NCI-H1417 (cell line): ENCODE measurements around the gene AJAP1.
"Not testable (repeated sequence)": the region's sequence is repeated elsewhere in the genome, so short reads cannot be mapped to it uniquely, and the experiment has no call there.

ENCODE experiments used
- DNase-seq, 3 experiments: peaks; one replicate each; lab custom pipeline; 2025; lab: John Stamatoyannopoulos, UW

The AJAP1 gene, protein sequence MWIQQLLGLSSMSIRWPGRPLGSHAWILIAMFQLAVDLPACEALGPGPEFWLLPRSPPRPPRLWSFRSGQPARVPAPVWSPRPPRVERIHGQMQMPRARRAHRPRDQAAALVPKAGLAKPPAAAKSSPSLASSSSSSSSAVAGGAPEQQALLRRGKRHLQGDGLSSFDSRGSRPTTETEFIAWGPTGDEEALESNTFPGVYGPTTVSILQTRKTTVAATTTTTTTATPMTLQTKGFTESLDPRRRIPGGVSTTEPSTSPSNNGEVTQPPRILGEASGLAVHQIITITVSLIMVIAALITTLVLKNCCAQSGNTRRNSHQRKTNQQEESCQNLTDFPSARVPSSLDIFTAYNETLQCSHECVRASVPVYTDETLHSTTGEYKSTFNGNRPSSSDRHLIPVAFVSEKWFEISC

GRCh38 chr1:4653796-4654725 lies at the start of gene AJAP1:
AJAP1 (plus strand) TSS chr1:4654609; CDS start chr1:4655426, 817 bp downstream.
- DNase-seq, result no peak

GRCh38 chr1:4605158-4605557 lies 49.3 kb upstream of the AJAP1 start:
- DNase-seq, result no peak

- no peak for DNase-seq
Observed at GRCh38 chr1:4611563-4612341, 42.7 kb upstream of the AJAP1 start.

DNA sequence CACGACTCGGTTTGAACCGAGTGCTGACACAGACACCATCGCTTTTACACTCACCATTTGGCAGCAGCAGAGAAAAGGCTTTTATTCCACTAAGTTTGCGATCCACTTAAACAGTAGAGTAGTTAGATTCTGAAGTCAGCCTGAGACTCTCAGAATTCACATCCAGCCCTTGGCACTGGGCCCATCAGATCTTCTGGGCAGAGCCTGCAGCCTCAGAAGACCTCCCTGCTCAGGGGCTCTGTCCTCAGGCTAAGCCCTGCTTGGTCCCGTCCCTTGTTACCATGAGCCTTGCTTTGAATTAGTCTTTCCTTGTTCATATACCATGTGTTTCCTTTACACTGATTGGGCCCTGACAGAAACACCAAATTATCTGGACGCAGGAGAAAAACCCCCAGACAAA lies 41.4 kb upstream of the AJAP1 start:
- no peak for DNase-seq

DNA sequence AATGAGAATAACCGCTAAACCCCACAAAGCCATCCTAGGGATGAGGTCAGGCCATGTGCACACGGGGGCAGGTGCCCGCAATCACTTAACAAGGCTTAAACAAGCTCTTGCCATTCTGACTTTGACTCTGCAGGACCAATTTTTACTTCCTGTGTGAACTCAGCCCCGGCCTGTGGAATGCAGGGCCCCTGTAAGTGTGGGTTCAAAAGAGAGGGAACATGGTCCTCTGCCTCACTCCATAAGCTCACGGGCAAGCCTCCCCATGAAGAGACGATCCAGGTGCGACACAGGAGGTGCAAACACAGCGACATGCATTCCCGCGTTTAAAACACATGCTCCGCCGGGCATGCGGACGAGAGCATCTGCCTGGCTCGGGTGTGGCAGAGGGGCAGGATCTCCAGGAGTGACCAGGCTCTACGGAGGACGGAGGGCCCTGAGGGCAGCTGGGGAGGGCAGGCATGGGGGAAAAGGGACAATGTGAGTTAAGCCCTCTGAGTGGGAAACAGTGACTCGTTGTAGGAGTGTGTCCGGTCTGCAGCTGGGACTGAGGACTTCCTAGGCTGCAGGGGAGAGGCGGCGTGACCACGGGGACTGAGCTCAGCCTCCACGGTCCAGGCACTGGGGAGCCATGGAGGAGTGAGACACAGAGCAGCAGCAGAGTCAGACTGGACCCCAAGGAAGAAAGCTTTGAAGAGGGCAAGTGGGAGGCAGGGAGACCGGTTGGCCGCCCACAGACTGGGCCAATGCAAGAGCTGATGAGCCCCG lies 40.6 kb upstream of the AJAP1 start:
- DNase-seq, result no peak

DNA sequence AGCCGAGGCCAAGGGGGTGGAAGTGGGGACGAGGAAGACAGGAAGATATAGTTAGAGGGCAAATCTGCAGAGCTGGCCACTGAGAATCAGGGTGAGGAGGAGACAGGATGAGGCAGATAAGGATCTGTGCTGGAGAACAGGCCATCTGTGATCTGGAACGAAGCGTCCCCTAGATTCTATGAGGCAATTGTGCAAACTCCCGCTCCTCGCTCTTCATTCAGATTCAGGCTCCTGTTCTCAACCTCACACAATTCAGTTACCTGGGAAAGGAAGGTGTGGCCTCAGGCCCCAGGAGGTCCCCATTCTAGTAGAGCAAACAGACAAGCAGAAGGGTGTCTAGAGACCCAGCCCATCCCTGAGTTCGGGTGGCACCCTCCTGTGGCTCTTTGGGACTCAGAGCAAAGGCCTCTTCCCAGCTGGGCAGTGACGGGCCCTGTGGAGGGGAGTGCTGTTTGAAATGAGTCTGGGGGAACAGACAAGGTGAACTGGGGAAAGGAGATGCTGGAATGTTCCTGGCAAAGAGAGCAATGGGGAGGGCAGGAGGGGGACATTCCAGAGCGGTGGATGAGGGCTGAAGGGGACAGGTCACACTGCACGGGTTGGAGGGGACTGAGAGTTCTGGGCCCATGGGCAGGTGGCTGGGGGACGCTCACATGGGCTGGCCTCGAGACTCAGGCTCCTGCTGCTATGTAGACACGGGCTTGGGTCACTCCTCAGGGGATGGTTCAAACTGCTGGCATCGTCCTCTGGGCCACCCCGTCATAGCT lies 39.9 kb upstream of the AJAP1 start:
- DNase-seq, result no peak

- DNase-seq, result peak in 1 of 3 experiments; percentile 5
Observed at GRCh38 chr1:4615138-4615470, 39.3 kb upstream of the AJAP1 start.

- no peak for DNase-seq
Observed at GRCh38 chr1:4615501-4615900, 38.9 kb upstream of the AJAP1 start.

DNA sequence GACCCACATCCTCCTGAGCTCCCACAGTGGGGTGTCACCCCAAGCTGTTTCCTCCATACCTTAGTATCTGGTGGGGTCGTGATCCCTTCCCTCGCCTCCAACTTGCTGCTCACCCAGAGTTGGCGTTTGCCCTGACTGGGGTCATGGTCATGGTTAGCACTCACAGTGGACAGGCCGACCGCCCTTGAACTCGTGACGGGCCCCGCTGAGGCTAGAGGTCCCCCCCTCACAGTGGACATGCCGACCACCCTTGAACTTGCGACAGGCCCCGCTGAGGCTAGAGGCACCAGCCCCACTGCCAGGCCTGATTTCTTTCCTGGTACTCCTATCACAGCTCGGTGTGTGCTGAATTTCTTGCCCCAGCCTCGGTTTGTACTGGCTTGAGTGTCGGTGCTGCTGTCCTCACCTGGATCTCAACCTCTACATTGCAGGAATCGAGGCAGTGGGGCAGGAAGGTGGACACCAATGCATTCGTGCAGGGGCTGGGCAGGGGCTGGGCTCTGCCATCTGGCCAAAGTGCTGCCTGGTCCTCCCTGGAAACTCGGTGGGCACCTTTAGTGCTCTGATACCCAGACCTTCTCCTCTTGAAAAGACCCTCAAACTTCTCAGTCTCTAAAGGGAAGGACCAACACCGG lies 37.5 kb upstream of the AJAP1 start:
- DNase-seq, result no peak

DNA sequence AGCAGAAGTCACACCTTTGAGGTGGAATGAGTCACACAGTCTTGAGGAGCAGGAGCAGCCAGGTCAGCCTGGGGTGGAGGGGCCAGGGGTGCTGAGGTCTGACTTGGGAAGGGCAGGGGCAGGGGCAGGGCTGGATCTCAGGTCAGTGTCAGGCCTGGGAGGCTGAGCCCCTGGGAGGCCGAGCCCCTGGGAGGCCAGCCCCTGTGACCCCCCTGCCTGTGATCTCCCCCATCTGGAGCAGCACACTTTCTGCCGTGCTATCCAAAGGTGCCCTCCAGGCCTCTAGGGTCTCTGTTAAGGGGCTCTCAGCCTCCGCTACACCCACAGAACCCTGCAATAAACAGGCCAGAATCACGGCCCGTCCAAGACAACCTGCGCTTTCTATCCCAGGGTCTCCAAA lies 36.9 kb upstream of the AJAP1 start:
- DNase-seq, result no peak

GRCh38 chr1:4618827-4619226 lies 35.6 kb upstream of the AJAP1 start:
- not testable (repeated sequence) for DNase-seq

- no peak for DNase-seq
Observed at GRCh38 chr1:4621646-4622045, 32.8 kb upstream of the AJAP1 start.

GRCh38 chr1:4622821-4623220 lies 31.6 kb upstream of the AJAP1 start:
- no peak for DNase-seq

- no peak for DNase-seq
Observed at GRCh38 chr1:4624141-4624715, 30.2 kb upstream of the AJAP1 start.

DNA sequence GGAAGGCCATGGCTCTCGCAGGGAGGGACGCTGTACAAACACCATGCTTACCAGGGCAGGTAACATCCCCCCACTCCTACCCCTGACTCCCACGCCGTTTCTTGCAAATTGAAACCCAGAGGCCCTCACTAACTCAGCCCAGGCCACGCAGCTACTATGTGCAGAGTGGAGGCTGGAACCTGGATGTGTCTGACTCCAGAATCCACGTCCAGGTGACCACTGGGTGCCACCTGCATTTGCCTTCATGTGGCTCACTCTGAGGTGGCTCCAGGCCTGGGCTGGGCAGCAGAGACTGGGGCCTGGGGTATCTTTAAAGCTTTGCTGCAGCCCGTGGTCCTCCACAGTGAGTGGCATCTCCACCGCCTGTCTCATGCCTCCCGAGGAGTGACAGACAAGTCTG lies 29.6 kb upstream of the AJAP1 start:
- no peak for DNase-seq

DNA sequence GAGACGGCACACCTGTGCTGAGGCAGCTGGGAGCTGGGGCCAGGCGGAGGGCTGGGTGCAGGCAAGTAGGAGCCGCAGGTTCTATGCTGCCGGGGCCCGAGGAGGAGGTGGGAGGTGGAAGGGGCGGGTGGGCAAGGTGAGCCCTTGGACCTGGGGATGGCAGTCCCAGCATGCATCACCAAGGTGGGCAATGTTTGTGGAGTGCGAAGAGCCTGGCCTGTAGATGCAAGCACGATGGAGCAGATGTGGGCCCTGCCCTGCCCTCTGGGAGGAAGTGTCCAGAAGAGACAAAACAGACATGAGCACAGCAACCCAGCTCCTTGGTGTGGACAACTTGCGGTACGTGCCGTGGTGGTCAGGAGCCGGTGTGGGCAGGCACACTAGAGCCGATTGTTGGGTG lies 28.3 kb upstream of the AJAP1 start:
- no peak for DNase-seq

GRCh38 chr1:4626560-4627319 lies 27.7 kb upstream of the AJAP1 start:
- no peak for DNase-seq

DNA sequence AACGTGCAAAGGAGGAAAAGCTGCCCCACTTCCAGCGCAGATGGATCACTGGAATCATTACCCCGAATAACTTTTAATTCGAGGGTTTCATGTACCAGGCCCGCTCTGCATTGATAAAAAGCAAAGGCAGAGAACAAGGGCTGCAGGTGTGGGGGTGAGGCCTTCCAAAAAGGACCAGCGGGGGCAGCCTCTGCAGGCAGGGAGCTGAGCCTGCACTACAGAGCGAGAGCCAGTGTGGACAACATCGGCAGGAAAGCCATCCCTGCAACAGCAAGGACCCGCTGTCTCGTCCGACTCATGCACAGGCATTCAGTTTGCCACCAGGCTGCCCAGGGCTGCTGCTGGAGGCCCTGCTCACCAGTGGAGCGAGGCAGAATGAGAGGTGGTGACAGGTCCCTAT lies 27.1 kb upstream of the AJAP1 start:
- no peak for DNase-seq

- no peak for DNase-seq
Observed at GRCh38 chr1:4628992-4629391, 25.4 kb upstream of the AJAP1 start.
